ENCODE data around the gene BUD31. TPM values are rescaled to one million over a fixed set of nuclear protein-coding genes. Genes with fewer than 3 reads are reported as not detected.

The BUD31 gene
- total and polyA plus RNA-seq, 8 donors = 58.0 to 155 (median 110) TPM

DNA sequence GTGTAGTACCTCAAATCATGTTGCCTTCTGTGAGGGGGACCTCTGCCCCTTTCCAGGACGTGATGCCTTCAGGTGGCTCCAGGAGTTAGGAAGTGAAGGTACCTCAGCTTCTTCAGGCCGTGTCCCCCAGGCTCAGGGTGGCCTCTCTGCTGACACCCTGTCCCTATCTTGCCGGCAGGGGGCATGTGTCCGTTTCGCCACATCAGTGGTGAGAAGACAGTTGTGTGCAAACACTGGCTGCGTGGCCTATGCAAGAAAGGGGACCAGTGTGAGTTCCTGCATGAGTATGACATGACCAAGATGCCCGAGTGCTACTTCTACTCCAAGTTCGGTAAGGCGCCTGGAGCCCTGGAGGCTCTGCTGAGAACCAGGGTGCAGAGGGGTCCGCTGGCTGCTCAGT lies 39.2 kb downstream of the BUD31 start:
- WGBS, 5 donors = 79 to 90% (median 88%) methylated on average over 9 to 10 of the region's 10 CpGs
- intact Hi-C loops (cut with DNase I; ENCODE audit: low total_unique reads) = no loop called here
- peaks cover 40 to 100% (median 99%) of the 10 kb centered on the region in 4 donors for H3K36me3 ChIP-seq

GRCh38 chr7:99448855-99449254 lies 40.1 kb downstream of the BUD31 start:
- Histone ChIP-seq H3K9me3 (no peaks in the 10 kb centered on the region), H3K4me1 (no peaks in the 10 kb centered on the region), H3K4me3 (no peak overlapping the region), H3K36me3 (peaks cover 44 to 100% (median 99%) of the 10 kb centered on the region in 4 donors), H3K27ac (no peak overlapping the region), H3K27me3 (no peaks in the 10 kb centered on the region)
- WGBS, 5 donors = 89 to 94% (median 93%) methylated on average over 9 to 10 of the region's 10 CpGs
- no peak for DNase-seq
- TF ChIP-seq POLR2AphosphoS5 (IDR thresholded peaks at IDR 0.05) = no peak
- TF ChIP-seq POLR2A (IDR thresholded peaks at IDR 0.05) = no peak
- TF ChIP-seq EP300 (IDR thresholded peaks at IDR 0.05) = no peak
- no peak for TF ChIP-seq CTCF (IDR thresholded peaks at IDR 0.05)
- intact Hi-C loops (cut with DNase I; ENCODE audit: low total_unique reads) = no loop called here

More for the DNA sequence above, 39.2 kb downstream of the BUD31 start:
- H3K4me3 ChIP-seq = no peak overlapping the region
- no peaks in the 10 kb centered on the region for H3K9me3 ChIP-seq
- no peak for DNase-seq
- no peak overlapping the region for H3K27ac ChIP-seq
- no peaks in the 10 kb centered on the region for H3K27me3 ChIP-seq
- no peak for TF ChIP-seq EP300 (IDR thresholded peaks at IDR 0.05)
- no peak for TF ChIP-seq CTCF (IDR thresholded peaks at IDR 0.05)
- TF ChIP-seq POLR2AphosphoS5 (IDR thresholded peaks at IDR 0.05) = no peak
- no peaks in the 10 kb centered on the region for H3K4me1 ChIP-seq

DNA sequence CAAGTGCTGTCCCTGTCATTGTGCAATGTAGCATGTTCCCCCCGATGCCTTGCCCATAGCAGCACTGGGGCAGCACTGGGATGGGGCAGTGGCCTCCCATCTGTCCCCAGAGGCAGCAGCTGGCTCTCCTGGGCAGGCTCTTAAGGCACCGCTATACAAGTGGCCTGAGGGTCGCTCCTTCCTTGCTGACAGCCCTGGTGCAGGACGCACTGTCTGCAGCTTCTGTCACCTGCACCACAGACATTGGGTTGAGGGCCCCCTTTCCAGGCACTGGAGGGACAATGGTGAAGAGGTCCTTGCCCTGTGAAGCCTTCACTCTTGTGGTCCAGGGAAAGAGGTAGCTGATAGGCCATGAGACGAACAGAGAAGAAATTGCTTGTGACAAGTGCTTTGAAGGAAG lies 40.6 kb downstream of the BUD31 start:
- TF ChIP-seq POLR2A (IDR thresholded peaks at IDR 0.05) = no peak
- no peak for TF ChIP-seq CTCF (IDR thresholded peaks at IDR 0.05)
- TF ChIP-seq POLR2AphosphoS5 (IDR thresholded peaks at IDR 0.05) = no peak
- no peak for TF ChIP-seq EP300 (IDR thresholded peaks at IDR 0.05)
- H3K4me3 ChIP-seq = no peak overlapping the region
- no peak for DNase-seq
- intact Hi-C loops (cut with DNase I; ENCODE audit: low total_unique reads) = no loop called here
- 89 to 98% (median 94%) methylated on average over 3 to 5 of the region's 5 CpGs for WGBS, 5 donors
- no peaks in the 10 kb centered on the region for H3K4me1 ChIP-seq
- H3K36me3 ChIP-seq = peaks cover 49 to 100% (median 99%) of the 10 kb centered on the region in 4 donors
- H3K9me3 ChIP-seq = no peaks in the 10 kb centered on the region
- H3K27me3 ChIP-seq = no peaks in the 10 kb centered on the region
- H3K27ac ChIP-seq = no peak overlapping the region

- Histone ChIP-seq H3K27me3 (no peaks in the 10 kb centered on the region), H3K27ac (no peak overlapping the region), H3K36me3 (peaks cover 67 to 100% (median 100%) of the 10 kb centered on the region in 4 donors), H3K4me3 (no peak overlapping the region), H3K4me1 (no peaks in the 10 kb centered on the region), H3K9me3 (no peaks in the 10 kb centered on the region)
- intact Hi-C loops (cut with DNase I; ENCODE audit: low total_unique reads) = no loop called here
- TF ChIP-seq POLR2A (IDR thresholded peaks at IDR 0.05) = no peak
- no peak for TF ChIP-seq CTCF (IDR thresholded peaks at IDR 0.05)
- no peak for DNase-seq
- 80 to 93% (median 88%) methylated on average over 1 to 8 of the region's 8 CpGs for WGBS, 5 donors
These were observed 43.2 kb downstream of the BUD31 start for GRCh38 chr7:99451936-99452335.

Data from stomach (tissue), 9 donors.